ENCODE data around the gene SLC22A15.

Gene SLC22A15

DNA sequence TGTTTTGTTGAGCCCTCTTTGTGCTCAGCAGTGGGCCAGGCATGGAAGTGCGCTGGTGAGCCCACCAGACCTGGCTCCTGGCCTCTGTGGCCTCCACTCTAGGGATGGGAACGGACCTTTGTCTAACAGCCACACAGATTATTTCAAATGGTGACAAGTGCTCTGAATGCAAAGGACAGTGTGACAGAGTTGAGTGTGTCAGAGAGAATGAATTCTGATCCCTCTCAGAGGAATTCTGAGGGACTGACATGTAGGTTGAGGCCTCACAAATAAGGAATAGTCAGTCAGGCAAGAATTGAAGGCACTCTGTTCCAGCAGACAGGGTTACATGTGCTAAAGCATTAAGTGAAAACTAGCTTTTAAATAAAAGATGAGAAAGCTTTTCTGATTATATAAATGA, 123.6 kb downstream of the SLC22A15 start:
- Histone ChIP-seq H3K9ac (no peak overlapping the region), H3K79me2 (ENCODE audit: insufficient read depth, low read depth) (no peaks in the 10 kb centered on the region), H3K4me3 (IDR thresholded peaks at IDR 0.05; ENCODE audit: insufficient read depth, low read depth, low read length) (no peak overlapping the region), H3K4me1 (ENCODE audit: low read depth, poor library complexity, severe bottlenecking) (no peaks in the 10 kb centered on the region), H3K27me3 (ENCODE audit: insufficient read depth, low read depth) (no peaks in the 10 kb centered on the region), H3K4me2 (no peak overlapping the region), H4K20me1 (ENCODE audit: insufficient read depth) (no peaks in the 10 kb centered on the region), H3K27ac (no peak overlapping the region), H3K36me3 (ENCODE audit: insufficient read depth) (no peaks in the 10 kb centered on the region), H2AFZ (ENCODE audit: low read depth) (no peak overlapping the region)
- TF ChIP-seq, protein P1, sequence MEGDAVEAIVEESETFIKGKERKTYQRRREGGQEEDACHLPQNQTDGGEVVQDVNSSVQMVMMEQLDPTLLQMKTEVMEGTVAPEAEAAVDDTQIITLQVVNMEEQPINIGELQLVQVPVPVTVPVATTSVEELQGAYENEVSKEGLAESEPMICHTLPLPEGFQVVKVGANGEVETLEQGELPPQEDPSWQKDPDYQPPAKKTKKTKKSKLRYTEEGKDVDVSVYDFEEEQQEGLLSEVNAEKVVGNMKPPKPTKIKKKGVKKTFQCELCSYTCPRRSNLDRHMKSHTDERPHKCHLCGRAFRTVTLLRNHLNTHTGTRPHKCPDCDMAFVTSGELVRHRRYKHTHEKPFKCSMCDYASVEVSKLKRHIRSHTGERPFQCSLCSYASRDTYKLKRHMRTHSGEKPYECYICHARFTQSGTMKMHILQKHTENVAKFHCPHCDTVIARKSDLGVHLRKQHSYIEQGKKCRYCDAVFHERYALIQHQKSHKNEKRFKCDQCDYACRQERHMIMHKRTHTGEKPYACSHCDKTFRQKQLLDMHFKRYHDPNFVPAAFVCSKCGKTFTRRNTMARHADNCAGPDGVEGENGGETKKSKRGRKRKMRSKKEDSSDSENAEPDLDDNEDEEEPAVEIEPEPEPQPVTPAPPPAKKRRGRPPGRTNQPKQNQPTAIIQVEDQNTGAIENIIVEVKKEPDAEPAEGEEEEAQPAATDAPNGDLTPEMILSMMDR (conservative IDR thresholded peaks at IDR 0.05; ENCODE audit: low read depth, low read length) = no peak

DNA sequence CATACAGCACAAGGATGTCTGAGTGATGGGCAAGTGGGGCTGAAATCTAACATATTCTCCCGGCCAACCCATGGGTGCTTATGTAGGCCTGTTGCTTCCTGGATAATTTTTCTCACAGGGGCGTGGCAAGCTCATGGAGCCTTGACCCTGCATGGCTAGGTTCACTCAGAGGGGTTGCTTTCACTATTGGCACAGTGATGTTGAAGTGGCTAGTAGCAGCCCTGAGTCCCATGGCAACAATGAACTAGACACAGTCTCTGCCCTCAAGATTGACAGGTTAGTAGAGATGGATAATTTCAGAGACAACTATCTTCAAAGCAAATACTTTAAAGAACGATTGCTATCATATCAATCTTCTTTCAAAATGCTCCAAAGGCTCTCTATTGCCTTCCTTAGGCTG, 128.4 kb downstream of the SLC22A15 start:
- H3K79me2 ChIP-seq (ENCODE audit: insufficient read depth, low read depth) = no peaks in the 10 kb centered on the region
- H3K36me3 ChIP-seq (ENCODE audit: insufficient read depth) = no peaks in the 10 kb centered on the region
- no peak overlapping the region for H3K4me3 ChIP-seq (IDR thresholded peaks at IDR 0.05; ENCODE audit: insufficient read depth, low read depth, low read length)
- TF ChIP-seq, protein P1 (conservative IDR thresholded peaks at IDR 0.05; ENCODE audit: low read depth, low read length) = no peak
- no peaks in the 10 kb centered on the region for H4K20me1 ChIP-seq (ENCODE audit: insufficient read depth)
- H3K4me1 ChIP-seq (ENCODE audit: low read depth, poor library complexity, severe bottlenecking) = no peaks in the 10 kb centered on the region
- H3K4me2 ChIP-seq = no peak overlapping the region
- no peak overlapping the region for H2AFZ ChIP-seq (ENCODE audit: low read depth)
- no peaks in the 10 kb centered on the region for H3K27me3 ChIP-seq (ENCODE audit: insufficient read depth, low read depth)
- H3K27ac ChIP-seq = no peak overlapping the region
- H3K9ac ChIP-seq = no peak overlapping the region

DNA sequence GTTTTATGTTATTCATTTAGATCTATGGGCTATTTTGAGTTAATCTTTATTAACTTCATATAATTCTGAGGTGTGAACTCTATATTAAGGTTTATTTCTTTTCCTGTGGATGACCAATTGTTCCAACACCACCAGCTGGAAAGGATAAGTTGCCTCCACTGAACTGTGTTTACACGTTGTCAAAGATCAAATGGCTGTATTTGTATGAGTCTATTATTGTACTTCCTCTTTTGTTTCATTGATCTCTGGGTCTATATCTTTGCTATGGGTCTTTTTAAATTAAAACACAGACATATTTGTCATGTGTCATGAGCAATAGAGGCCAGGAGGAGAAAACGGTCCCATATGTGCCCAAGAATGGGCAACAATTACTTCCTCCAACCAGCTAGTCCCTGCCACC, 129.7 kb downstream of the SLC22A15 start:
- no peak overlapping the region for H3K9ac ChIP-seq
- H3K27ac ChIP-seq = no peak overlapping the region
- H3K4me2 ChIP-seq = no peak overlapping the region
- no peak overlapping the region for H2AFZ ChIP-seq (ENCODE audit: low read depth)
- TF ChIP-seq, protein P1 (conservative IDR thresholded peaks at IDR 0.05; ENCODE audit: low read depth, low read length) = no peak
- no peaks in the 10 kb centered on the region for H3K36me3 ChIP-seq (ENCODE audit: insufficient read depth)
- no peaks in the 10 kb centered on the region for H3K27me3 ChIP-seq (ENCODE audit: insufficient read depth, low read depth)
- no peaks in the 10 kb centered on the region for H4K20me1 ChIP-seq (ENCODE audit: insufficient read depth)
- no peaks in the 10 kb centered on the region for H3K4me1 ChIP-seq (ENCODE audit: low read depth, poor library complexity, severe bottlenecking)
- H3K79me2 ChIP-seq (ENCODE audit: insufficient read depth, low read depth) = no peaks in the 10 kb centered on the region
- no peak overlapping the region for H3K4me3 ChIP-seq (IDR thresholded peaks at IDR 0.05; ENCODE audit: insufficient read depth, low read depth, low read length)

DNA sequence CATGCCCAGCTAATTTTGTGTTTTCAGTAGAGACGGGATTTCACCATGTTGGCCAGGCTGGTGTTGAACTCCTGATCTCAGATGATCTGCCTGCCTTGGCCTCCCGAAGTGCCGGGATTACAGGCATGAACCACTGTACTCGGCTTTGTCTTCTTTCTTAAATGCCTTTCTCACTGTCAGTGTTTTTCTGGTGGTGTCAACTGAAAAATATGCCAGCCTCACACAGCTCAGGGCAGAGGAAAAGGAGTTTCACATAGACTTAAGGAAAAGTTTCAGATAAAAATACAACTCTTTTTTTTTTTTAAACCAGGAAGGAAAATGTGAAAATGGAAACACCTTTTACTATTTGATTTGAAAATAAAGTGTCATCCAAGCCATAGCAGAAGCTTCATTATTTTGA, 130.3 kb downstream of the SLC22A15 start:
- H3K36me3 ChIP-seq (ENCODE audit: insufficient read depth) = no peaks in the 10 kb centered on the region
- no peak overlapping the region for H3K4me2 ChIP-seq
- TF ChIP-seq, protein P1 (conservative IDR thresholded peaks at IDR 0.05; ENCODE audit: low read depth, low read length) = no peak
- H3K4me3 ChIP-seq (IDR thresholded peaks at IDR 0.05; ENCODE audit: insufficient read depth, low read depth, low read length) = no peak overlapping the region
- no peak overlapping the region for H3K9ac ChIP-seq
- no peaks in the 10 kb centered on the region for H3K79me2 ChIP-seq (ENCODE audit: insufficient read depth, low read depth)
- no peaks in the 10 kb centered on the region for H3K4me1 ChIP-seq (ENCODE audit: low read depth, poor library complexity, severe bottlenecking)
- H3K27me3 ChIP-seq (ENCODE audit: insufficient read depth, low read depth) = no peaks in the 10 kb centered on the region
- H2AFZ ChIP-seq (ENCODE audit: low read depth) = no peak overlapping the region
- no peak overlapping the region for H3K27ac ChIP-seq
- no peaks in the 10 kb centered on the region for H4K20me1 ChIP-seq (ENCODE audit: insufficient read depth)

Measured in KMS-11 (cell line).